PFSK-1 (cell line): ENCODE data around the gene SLC10A6.

Source experiments
- FOXP2 ChIP-seq: optimal IDR thresholded peaks from 2 replicates; pipeline ENCODE3; 2011; ENCODE audit warnings: borderline replicate concordance, control low read depth, inconsistent platforms; ENCODE audit not compliant: insufficient read depth; ENCODE audit errors: extremely low read length, extremely low read depth
- POLR2AphosphoS5 ChIP-seq: IDR thresholded peaks from 2 replicates; pipeline ENCODE4 v1.6.1; 2012; ENCODE audit warnings: low read depth, mild to moderate bottlenecking, control low read depth, low read length, moderate library complexity

- TF ChIP-seq FOXP2 (no peak), POLR2AphosphoS5 (no peak)
Measured at GRCh38 chr4:86791126-86791525, 58.1 kb downstream of the SLC10A6 start.
